OCI-LY1 (cell line): ENCODE data around the gene OR8D1.

ENCODE experiments used
- H2AFZ ChIP-seq: fragments of 200-600 bp; sonication (generic), shearing (Covaris generic); 2 replicates; pipeline ENCODE4 v1.6.0; 2014; ENCODE audit warnings: antibody characterized with exemption, mild to moderate bottlenecking, low read length
- H3F3A ChIP-seq: fragments of 200-600 bp; sonication (generic), shearing (Covaris generic); 2 replicates; pipeline ENCODE4 v1.6.0; 2014; ENCODE audit warnings: mild to moderate bottlenecking, antibody characterized with exemption, low read length, moderate library complexity; ENCODE audit not compliant: insufficient read depth
- H3K27ac ChIP-seq: fragments of 200-600 bp; sonication (generic); 2 replicates; pipeline ENCODE4 v1.5.1; 2014; ENCODE audit warnings: low read length, mixed run types, mild to moderate bottlenecking, low read depth; ENCODE audit not compliant: poor library complexity, severe bottlenecking
- H3K27me3 ChIP-seq: fragments of 200-600 bp; sonication (generic); 2 replicates; pipeline ENCODE4 v1.6.0; 2014; ENCODE audit warnings: antibody characterized with exemption, mild to moderate bottlenecking, low read length, moderate library complexity; ENCODE audit not compliant: insufficient read depth
- H3K36me3 ChIP-seq: fragments of 200-600 bp; sonication (generic); 2 replicates; pipeline ENCODE4 v1.6.1; 2014; ENCODE audit warnings: mild to moderate bottlenecking, antibody characterized with exemption, low read length, moderate library complexity, mixed read lengths; ENCODE audit not compliant: insufficient read depth
- H3K4me1 ChIP-seq: fragments of 200-600 bp; sonication (generic); 2 replicates; pipeline ENCODE4 v1.5.1; 2014; ENCODE audit warnings: mild to moderate bottlenecking, low read length, moderate library complexity; ENCODE audit not compliant: insufficient read depth, severe bottlenecking
- H3K4me2 ChIP-seq: fragments of 200-600 bp; sonication (generic), shearing (Covaris generic); 2 replicates; pipeline ENCODE4 v1.6.1; 2014; ENCODE audit warnings: low read length
- H3K4me3 ChIP-seq: fragments of 200-600 bp; sonication (generic); 2 replicates; pipeline ENCODE4 v1.5.1; 2014; ENCODE audit warnings: low read length, low read depth, mild to moderate bottlenecking, mixed read lengths; ENCODE audit not compliant: poor library complexity, severe bottlenecking
- H3K79me2 ChIP-seq: fragments of 200-600 bp; shearing (Covaris generic); 2 replicates; pipeline ENCODE4 v1.6.1; 2016; ENCODE audit warnings: mixed run types, low read length, mixed read lengths; ENCODE audit not compliant: insufficient read depth
- H3K9ac ChIP-seq: fragments of 200-600 bp; sonication (generic), shearing (Covaris generic); 2 replicates; pipeline ENCODE4 v1.6.1; 2014; ENCODE audit warnings: mild to moderate bottlenecking, low read length, mixed read lengths
- H3K9me2 ChIP-seq: fragments of 200-600 bp; sonication (generic), shearing (Covaris generic); 2 replicates; pipeline ENCODE4 v1.6.1; 2014; ENCODE audit warnings: low read depth, mild to moderate bottlenecking, low read length, mixed read lengths
- H3K9me3 ChIP-seq: fragments of 200-600 bp; shearing (Covaris generic); 2 replicates; pipeline ENCODE4 v1.6.1; 2014; ENCODE audit warnings: low read length, mixed read lengths
- H4K20me1 ChIP-seq: fragments of 200-600 bp; sonication (generic), shearing (Covaris generic); 2 replicates; pipeline ENCODE4 v1.6.0; 2016; ENCODE audit warnings: mild to moderate bottlenecking, low read length; ENCODE audit not compliant: insufficient read depth
- CTCF ChIP-seq: fragments of 200-600 bp; sonication (generic), shearing (Covaris generic); IDR thresholded peaks from 2 replicates; pipeline ENCODE4 v1.5.1; 2017; ENCODE audit warnings: mild to moderate bottlenecking, antibody characterized with exemption, low read length, moderate library complexity, mixed read lengths
- EZH2 ChIP-seq: fragments of 200-600 bp; sonication (generic), shearing (Covaris generic); IDR thresholded peaks from 2 replicates; pipeline ENCODE4 v1.8.0; 2017; ENCODE audit warnings: borderline replicate concordance, mixed run types, mild to moderate bottlenecking, antibody characterized with exemption, low read length, moderate library complexity, mixed read lengths

Gene OR8D1

GRCh38 chr11:124310721-124311120 is 3.0 kb downstream of the OR8D1 start:
- Histone ChIP-seq H3K27me3 (no peaks in the 10 kb centered on the region), H3K27ac (no peak overlapping the region), H3K4me2 (no peak overlapping the region), H3K36me3 (no peaks in the 10 kb centered on the region), H3K9me2 (no peaks in the 10 kb centered on the region), H3K9ac (no peak overlapping the region), H3K4me3 (no peak overlapping the region), H3K9me3 (no peaks in the 10 kb centered on the region), H4K20me1 (no peaks in the 10 kb centered on the region), H3K4me1 (no peaks in the 10 kb centered on the region), H2AFZ (no peak overlapping the region), H3K79me2 (no peaks in the 10 kb centered on the region), H3F3A (no peaks in the 10 kb centered on the region)
- TF ChIP-seq EZH2 (no peak), CTCF (no peak)

GRCh38 chr11:124307093-124307492 is 6.7 kb downstream of the OR8D1 start:
- Histone ChIP-seq H3K4me1 (no peaks in the 10 kb centered on the region), H3K27me3 (no peaks in the 10 kb centered on the region), H3K4me2 (no peak overlapping the region), H3K4me3 (no peak overlapping the region), H3K79me2 (no peaks in the 10 kb centered on the region), H3K9me3 (no peaks in the 10 kb centered on the region), H3K9me2 (no peaks in the 10 kb centered on the region), H3K27ac (no peak overlapping the region), H3F3A (no peaks in the 10 kb centered on the region), H2AFZ (no peak overlapping the region), H3K9ac (no peak overlapping the region), H4K20me1 (no peaks in the 10 kb centered on the region), H3K36me3 (no peaks in the 10 kb centered on the region)
- TF ChIP-seq CTCF, result no peak
- no peak for TF ChIP-seq EZH2

- no peaks in the 10 kb centered on the region for H3K27me3 ChIP-seq
- H4K20me1 ChIP-seq, result no peaks in the 10 kb centered on the region
- no peaks in the 10 kb centered on the region for H3K4me1 ChIP-seq
- no peak overlapping the region for H3K4me3 ChIP-seq
- H2AFZ ChIP-seq, result no peak overlapping the region
- no peak overlapping the region for H3K4me2 ChIP-seq
- H3K9me3 ChIP-seq, result no peaks in the 10 kb centered on the region
- H3K9ac ChIP-seq, result no peak overlapping the region
- no peaks in the 10 kb centered on the region for H3K79me2 ChIP-seq
- H3K9me2 ChIP-seq, result no peaks in the 10 kb centered on the region
- no peak overlapping the region for H3K27ac ChIP-seq
- H3F3A ChIP-seq, result no peaks in the 10 kb centered on the region
- H3K36me3 ChIP-seq, result no peaks in the 10 kb centered on the region
- TF ChIP-seq CTCF (no peak), EZH2 (no peak)
Observed at GRCh38 chr11:124302347-124303125, 11.2 kb downstream of the OR8D1 start.
